Peyer's patch (tissue), 4 donors: ENCODE data around the gene ENPP1.

Source experiments
- POLR2A ChIP-seq, 2 donors: fragments of 450-650 bp; IDR thresholded peaks; one replicate each; pipeline ENCODE4 v1.5.1; 2017; ENCODE audit warnings: antibody characterized with exemption in 2 of 2, mild to moderate bottlenecking in 2 of 2, moderate library complexity in 2 of 2
- TF ChIP-seq, protein P1 (sequence below), 6 experiments: fragments of 450-650 bp in 4 of 6; fragments of 200-600 bp in 2 of 6; sonication (generic) in 1 of 6; IDR thresholded peaks; one replicate each; pipeline ENCODE4 v1.5.1; 2017 to 2019; ENCODE audit warnings: antibody characterized with exemption in 6 of 6, mild to moderate bottlenecking in 3 of 6, moderate library complexity in 1 of 6

DNA sequence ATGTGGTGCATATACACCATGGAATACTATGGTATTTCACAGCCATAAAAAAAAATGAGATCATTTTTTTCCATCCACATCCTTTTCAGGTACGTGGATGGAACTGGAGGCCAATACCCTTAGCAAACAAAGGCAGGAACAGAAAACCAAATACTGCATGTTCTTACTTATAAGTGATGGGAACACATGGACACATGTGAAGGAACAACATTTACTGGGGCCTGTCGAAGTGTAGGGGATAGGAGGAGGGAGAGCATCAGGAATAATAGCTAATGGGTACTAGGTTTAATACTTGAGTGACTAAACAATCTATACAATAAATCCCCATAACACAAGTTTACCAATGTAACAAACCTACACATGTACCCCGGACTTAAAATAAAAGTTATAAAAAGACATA, 112.8 kb downstream of the ENPP1 start:
- TF ChIP-seq, protein P1, sequence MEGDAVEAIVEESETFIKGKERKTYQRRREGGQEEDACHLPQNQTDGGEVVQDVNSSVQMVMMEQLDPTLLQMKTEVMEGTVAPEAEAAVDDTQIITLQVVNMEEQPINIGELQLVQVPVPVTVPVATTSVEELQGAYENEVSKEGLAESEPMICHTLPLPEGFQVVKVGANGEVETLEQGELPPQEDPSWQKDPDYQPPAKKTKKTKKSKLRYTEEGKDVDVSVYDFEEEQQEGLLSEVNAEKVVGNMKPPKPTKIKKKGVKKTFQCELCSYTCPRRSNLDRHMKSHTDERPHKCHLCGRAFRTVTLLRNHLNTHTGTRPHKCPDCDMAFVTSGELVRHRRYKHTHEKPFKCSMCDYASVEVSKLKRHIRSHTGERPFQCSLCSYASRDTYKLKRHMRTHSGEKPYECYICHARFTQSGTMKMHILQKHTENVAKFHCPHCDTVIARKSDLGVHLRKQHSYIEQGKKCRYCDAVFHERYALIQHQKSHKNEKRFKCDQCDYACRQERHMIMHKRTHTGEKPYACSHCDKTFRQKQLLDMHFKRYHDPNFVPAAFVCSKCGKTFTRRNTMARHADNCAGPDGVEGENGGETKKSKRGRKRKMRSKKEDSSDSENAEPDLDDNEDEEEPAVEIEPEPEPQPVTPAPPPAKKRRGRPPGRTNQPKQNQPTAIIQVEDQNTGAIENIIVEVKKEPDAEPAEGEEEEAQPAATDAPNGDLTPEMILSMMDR (IDR thresholded peaks at IDR 0.05), result no peak
- no peak for TF ChIP-seq POLR2A (IDR thresholded peaks at IDR 0.05)
